K562 (cell line): ENCODE results near the gene GCGR. TPM values are rescaled to one million over a fixed set of nuclear protein-coding genes. Genes with fewer than 3 reads are reported as not detected.

ENCODE experiments used
- CGGBP1 ChIP-seq: fragments of 250-450 bp; sonication (Bioruptor Pico); IDR thresholded peaks from 2 replicates; pipeline ENCODE4 v1.9.0; 2021; ENCODE audit warnings: mild to moderate bottlenecking
- CTBP1 ChIP-seq: fragments of 450-650 bp; IDR thresholded peaks from 2 replicates; pipeline ENCODE4 v1.6.1; 2016; ENCODE audit warnings: borderline replicate concordance
- E2F8 ChIP-seq: fragments of 450-650 bp; IDR thresholded peaks from 2 replicates; pipeline ENCODE4 v1.7.1; 2018; ENCODE audit warnings: mild to moderate bottlenecking, low read depth; ENCODE audit not compliant: partially characterized antibody
- MGA ChIP-seq: fragments of 450-650 bp; IDR thresholded peaks from 2 replicates; pipeline ENCODE4 v1.6.1; 2016; ENCODE audit warnings: mild to moderate bottlenecking, moderate library complexity
- PML ChIP-seq: IDR thresholded peaks from 2 replicates; pipeline ENCODE4 v1.6.1; 2012; ENCODE audit warnings: low read length, inconsistent platforms
- POLR2AphosphoS5 ChIP-seq: IDR thresholded peaks from 2 replicates; pipeline ENCODE4 v1.6.1; 2011; ENCODE audit warnings: mild to moderate bottlenecking, low read depth, low read length, moderate library complexity; ENCODE audit not compliant: control insufficient read depth, insufficient read depth
- PREB ChIP-seq: sonication (generic); formaldehyde crosslinking; IDR thresholded peaks from 2 replicates; pipeline ENCODE4 v1.8.1; 2023; ENCODE audit warnings: mild to moderate bottlenecking, missing genetic modification reagents
- RCOR1 ChIP-seq, 2 experiments: IDR thresholded peaks; 2 replicates each; pipeline ENCODE4 v1.6.1; 2012; ENCODE audit warnings: low read depth in 2 of 2, low read length in 2 of 2, borderline replicate concordance in 1 of 2, improper control_type of control experiment in 1 of 2
- SNRNP70 ChIP-seq: fragments of 200-400 bp; formaldehyde crosslinking; optimal IDR thresholded peaks from 2 replicates; pipeline ENCODE3; 2017; ENCODE audit warnings: low read depth, low read length
- SP1 ChIP-seq: sonication (generic); formaldehyde crosslinking; IDR thresholded peaks from 2 replicates; pipeline ENCODE4 v1.8.1; 2022; ENCODE audit warnings: mild to moderate bottlenecking, missing genetic modification reagents
- ZFX ChIP-seq: sonication (generic); formaldehyde crosslinking; IDR thresholded peaks from 2 replicates; pipeline ENCODE4 v1.8.0; 2022; ENCODE audit warnings: mild to moderate bottlenecking, missing genetic modification reagents, moderate library complexity
- polyA plus RNA-seq, 8 experiments: library from polyadenylated mRNA; depleted of rRNA in 4 of 8; stranded (reverse) in 5 of 8; unstranded in 3 of 8; fragments of >200 nt; fragmentation: Nextera tagmentation in 2 of 8; fragmentation: Illumina TruSeq in 1 of 8; extraction: Ambion mirVana in 2 of 8; extraction: Trizol in 1 of 8; gene quantifications; 2 replicates each; pipeline versions ENCODE4 v1.2.1 to v1.2.3, GENCODE V29; 2011 to 2014; ENCODE audit warnings: inconsistent platforms in 1 of 8, missing spikeins in 1 of 8
- total RNA-seq, 7 experiments: library from RNA; depleted of rRNA in 6 of 7; stranded (reverse); fragments of >200 nt in 6 of 7; fragmentation: Illumina TruSeq in 2 of 7; extraction: Trizol in 2 of 7; gene quantifications; 2 replicates each; pipeline versions ENCODE4 v1.2.1 to v1.2.3, GENCODE V29; 2011 to 2021; ENCODE audit warnings: low replicate concordance in 1 of 7

Gene GCGR
- total and polyA plus RNA-seq, 9 of the 15 experiments (the other 6 are each of a cell fraction or from before 2014, with no cell fraction given), result not detected

- TF ChIP-seq MGA (no peak), SP1 (CRISPR knock-in tag) (no peak), PML (no peak), ZFX (CRISPR knock-in tag) (peak; percentile 19; the same call in 1 of the 2 replicates), CGGBP1 (CRISPR knock-in tag) (no peak), CTBP1 (peak; percentile 21; the same call in 1 of the 2 replicates), E2F8 (peak; percentile 31), SNRNP70 (no peak), RCOR1 (IDR thresholded peaks at IDR 0.05; ENCODE audit: borderline replicate concordance in 1 of 2, low read depth in 2 of 2, low read length in 2 of 2) (no peak), POLR2AphosphoS5 (0 out of 2 replicates have a peak, but pooled peaks have one; percentile 22), PREB (CRISPR knock-in tag) (0 out of 2 replicates have a peak, but pooled peaks have one; percentile 37)
These were observed 39.0 kb downstream of the GCGR start (continued) for GRCh38 chr17:81842725-81843504.
